ENCODE data around the gene ATP8B4. TPM values are rescaled to one million over a fixed set of nuclear protein-coding genes. Genes with fewer than 3 reads are reported as not detected.

Gene ATP8B4
- total RNA-seq, 1 experiment from 2014 or later: not detected

- Histone ChIP-seq H3K9me3 (ENCODE audit: control insufficient read depth, insufficient read depth, low read depth, low read length) (no peaks in the 10 kb centered on the region), H3K27me3 (ENCODE audit: control insufficient read depth, insufficient read depth, low read length) (no peaks in the 10 kb centered on the region), H3K4me3 (ENCODE audit: low read depth in 2 of 2, low read length in 2 of 2) (no peak overlapping the region), H3K36me3 (ENCODE audit: control insufficient read depth, insufficient read depth, low read length) (no peaks in the 10 kb centered on the region), H3K27ac (ENCODE audit: low read length) (no peak overlapping the region), H3K4me1 (ENCODE audit: control insufficient read depth, insufficient read depth, low read length) (no peaks in the 10 kb centered on the region)
- BruUV-seq (replicated peaks): no TSS peak
- TF ChIP-seq REST (IDR thresholded peaks at IDR 0.05; ENCODE audit: insufficient read depth in 1 of 2, low read depth in 2 of 2, low read length in 1 of 2): no peak
- TF ChIP-seq, protein P1, sequence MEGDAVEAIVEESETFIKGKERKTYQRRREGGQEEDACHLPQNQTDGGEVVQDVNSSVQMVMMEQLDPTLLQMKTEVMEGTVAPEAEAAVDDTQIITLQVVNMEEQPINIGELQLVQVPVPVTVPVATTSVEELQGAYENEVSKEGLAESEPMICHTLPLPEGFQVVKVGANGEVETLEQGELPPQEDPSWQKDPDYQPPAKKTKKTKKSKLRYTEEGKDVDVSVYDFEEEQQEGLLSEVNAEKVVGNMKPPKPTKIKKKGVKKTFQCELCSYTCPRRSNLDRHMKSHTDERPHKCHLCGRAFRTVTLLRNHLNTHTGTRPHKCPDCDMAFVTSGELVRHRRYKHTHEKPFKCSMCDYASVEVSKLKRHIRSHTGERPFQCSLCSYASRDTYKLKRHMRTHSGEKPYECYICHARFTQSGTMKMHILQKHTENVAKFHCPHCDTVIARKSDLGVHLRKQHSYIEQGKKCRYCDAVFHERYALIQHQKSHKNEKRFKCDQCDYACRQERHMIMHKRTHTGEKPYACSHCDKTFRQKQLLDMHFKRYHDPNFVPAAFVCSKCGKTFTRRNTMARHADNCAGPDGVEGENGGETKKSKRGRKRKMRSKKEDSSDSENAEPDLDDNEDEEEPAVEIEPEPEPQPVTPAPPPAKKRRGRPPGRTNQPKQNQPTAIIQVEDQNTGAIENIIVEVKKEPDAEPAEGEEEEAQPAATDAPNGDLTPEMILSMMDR (IDR thresholded peaks at IDR 0.05): peak; percentile 85
- ChIA-PET CTCF (interaction anchor here (2.1 kb wide), 1 partner anchor 168 kb away, joined by 14 read pairs; no protein-coding TSS in a partner anchor), POLR2A (interaction anchor here (0.6 kb wide), 1 partner anchor 178 kb away, joined by 4 read pairs; no protein-coding TSS in a partner anchor)
- in situ Hi-C loops (cut with HindIII; ENCODE audit: low pct_unique_long_range_greater_than_20kb, low sequenced_read_pairs): no loop called here
- peak; percentile 84 for ATAC-seq
- DNase-seq (ENCODE audit: low read depth, low spot score): peak; percentile 43
- intact Hi-C loops (cut with micrococcal nuclease; ENCODE audit: unreplicated experiment): loop anchor here (5.0 to 10.0 kb wide), 2 partner anchors 169 to 914 kb away; no protein-coding TSS in a partner anchor
Observed at GRCh38 chr15:50148362-50148963, 29.4 kb upstream of the ATP8B4 start.

- in situ Hi-C loops (cut with HindIII; ENCODE audit: low pct_unique_long_range_greater_than_20kb, low sequenced_read_pairs): no loop called here
Observed at GRCh38 chr15:50146632-50147031, 27.6 kb upstream of the ATP8B4 start.

GRCh38 chr15:50145451-50145872, 26.4 kb upstream of the ATP8B4 start:
- CTCF ChIA-PET: interaction anchor here (0.6 to 1.4 kb wide), 3 partner anchors 126 to 1267 kb away, joined by 3 to 10 read pairs (median 7); partner anchors contain the start of gene EID1
- Histone ChIP-seq H3K36me3 (ENCODE audit: control insufficient read depth, insufficient read depth, low read length) (no peaks in the 10 kb centered on the region), H3K4me1 (ENCODE audit: control insufficient read depth, insufficient read depth, low read length) (no peaks in the 10 kb centered on the region), H3K27me3 (ENCODE audit: control insufficient read depth, insufficient read depth, low read length) (no peaks in the 10 kb centered on the region), H3K4me3 (ENCODE audit: low read depth in 2 of 2, low read length in 2 of 2) (no peak overlapping the region), H3K27ac (ENCODE audit: low read length) (no peak overlapping the region), H3K9me3 (ENCODE audit: control insufficient read depth, insufficient read depth, low read depth, low read length) (no peaks in the 10 kb centered on the region)
- TF ChIP-seq, protein P1 (IDR thresholded peaks at IDR 0.05): peak; percentile 56; the same call in 1 of the 2 replicates
- no peak for TF ChIP-seq TCF7L2 (IDR thresholded peaks at IDR 0.05; ENCODE audit: low read depth, low read length)
- DNase-seq (ENCODE audit: low read depth, low spot score) (peak; percentile 45), ATAC-seq (peak; percentile 89)
- intact Hi-C loops (cut with micrococcal nuclease; ENCODE audit: unreplicated experiment): loop anchor here (5.0 to 10.0 kb wide), 2 partner anchors 172 to 911 kb away; no protein-coding TSS in a partner anchor
- no TSS peak for BruUV-seq (replicated peaks)
- in situ Hi-C loops (cut with HindIII; ENCODE audit: low pct_unique_long_range_greater_than_20kb, low sequenced_read_pairs): no loop called here
- POLR2A ChIA-PET: no interaction called here

More at GRCh38 chr15:50146632-50147031, 27.6 kb upstream of the ATP8B4 start:
- Histone ChIP-seq H3K27ac (ENCODE audit: low read length) (no peak overlapping the region), H3K9me3 (ENCODE audit: control insufficient read depth, insufficient read depth, low read depth, low read length) (no peaks in the 10 kb centered on the region), H3K4me3 (ENCODE audit: low read depth in 2 of 2, low read length in 2 of 2) (no peak overlapping the region), H3K27me3 (ENCODE audit: control insufficient read depth, insufficient read depth, low read length) (no peaks in the 10 kb centered on the region), H3K4me1 (ENCODE audit: control insufficient read depth, insufficient read depth, low read length) (no peaks in the 10 kb centered on the region), H3K36me3 (ENCODE audit: control insufficient read depth, insufficient read depth, low read length) (no peaks in the 10 kb centered on the region)
- no TSS peak for BruUV-seq (replicated peaks)
- DNase-seq (ENCODE audit: low read depth, low spot score) (no peak), ATAC-seq (no peak)
- intact Hi-C loops (cut with micrococcal nuclease; ENCODE audit: unreplicated experiment): loop anchor here (5.0 to 10.0 kb wide), 2 partner anchors 171 to 912 kb away; no protein-coding TSS in a partner anchor
- ChIA-PET POLR2A (interaction anchor here (0.6 kb wide), 1 partner anchor 200 kb away, joined by 3 read pairs; no protein-coding TSS in a partner anchor), CTCF (no interaction called here)
- TF ChIP-seq POLR2AphosphoS5 (IDR thresholded peaks at IDR 0.05; ENCODE audit: low read depth, low read length): no peak
- TF ChIP-seq SIN3A (IDR thresholded peaks at IDR 0.05; ENCODE audit: borderline replicate concordance, insufficient read depth, low read depth, low read length): no peak

Measured in Panc1 (cell line).